Keratinocyte (primary cell): ENCODE data around the gene MUC13.

Experiments used
- CTCF ChIP-seq, 3 experiments: IDR thresholded peaks in 1 of 3; conservative IDR thresholded peaks in 1 of 3; optimal IDR thresholded peaks in 1 of 3; 2 replicates in 2 of 3; 3 replicates in 1 of 3; pipeline versions ENCODE3 to v1.5.1; 2011; ENCODE audit warnings: low read length in 3 of 3, mild to moderate bottlenecking in 3 of 3, moderate library complexity in 2 of 3, control low read depth in 1 of 3, inconsistent platforms in 1 of 3; ENCODE audit not compliant: insufficient read depth in 2 of 3; ENCODE audit errors: extremely low read depth in 1 of 3
- EZH2 ChIP-seq: IDR thresholded peaks from one replicate; pipeline ENCODE4 v1.6.1; 2012; ENCODE audit warnings: inconsistent platforms, mild to moderate bottlenecking, low read length, moderate library complexity

- TF ChIP-seq CTCF (optimal IDR thresholded peaks at IDR 0.05 in 1 of 3, IDR thresholded peaks at IDR 0.05 in 1 of 3, conservative IDR thresholded peaks at IDR 0.05 in 1 of 3; ENCODE audit: extremely low read depth in 1 of 3, insufficient read depth in 2 of 3, low read length in 3 of 3) (no peak), EZH2 (no peak)
These were observed 8.1 kb upstream of the MUC13 start for GRCh38 chr3:124942613-124943012.
